B cell (primary cell): ENCODE data around the gene RGP1. TPM values are rescaled to one million over a fixed set of nuclear protein-coding genes. Genes with fewer than 3 reads are reported as not detected.

Experiments used
- ATAC-seq: fragments of 200-7000 bp; cut with Tn5 transposase; one replicate; pipeline ENCODE4 v1.10.0; 2021; ENCODE audit warnings: low read depth, mild to moderate bottlenecking, moderate number of reproducible peaks, moderate library complexity
- CTCF ChIA-PET: fragments of 350-600 bp; sonication (Branson Sonifier 250); formaldehyde crosslinking; loops from one replicate; lab custom pipeline; 2021; ENCODE audit warnings: antibody characterized with exemption, inconsistent platforms; lab: Charles Lee
- POLR2A ChIA-PET: fragments of 350-600 bp; sonication (Branson Sonifier 250); formaldehyde crosslinking; loops from one replicate; lab custom pipeline; 2021; ENCODE audit warnings: antibody characterized with exemption; lab: Charles Lee
- DNase-seq: peaks from one replicate; pipeline ENCODE4 v3.0.0; 2013
- H2AFZ ChIP-seq: 2 replicates; pipeline ENCODE4 v1.6.1; 2012; ENCODE audit warnings: mild to moderate bottlenecking, low read depth, low read length; ENCODE audit not compliant: insufficient read depth, poor library complexity, severe bottlenecking
- H3K27ac ChIP-seq, 2 donors: 1 replicate in 1 of 2; 2 replicates in 1 of 2; pipeline ENCODE4 v1.5.1; 2012 to 2013; ENCODE audit warnings: low read length in 2 of 2, mild to moderate bottlenecking in 2 of 2, moderate library complexity in 1 of 2
- H3K27me3 ChIP-seq, 4 experiments: fragments of 200-600 bp in 1 of 4; sonication (generic) in 1 of 4; replicated peaks in 1 of 4; 1 replicate in 2 of 4; 2 replicates in 2 of 4; pipeline versions ENCODE4 v1.6.1 to v1.7.0; 2013 to 2016; ENCODE audit warnings: low read length in 3 of 4, mild to moderate bottlenecking in 2 of 4, mixed read lengths in 1 of 4, moderate library complexity in 1 of 4; ENCODE audit not compliant: insufficient read depth in 4 of 4, control insufficient read depth in 3 of 4; ENCODE audit errors: control extremely low read depth in 1 of 4
- H3K36me3 ChIP-seq, 2 experiments: replicated peaks in 1 of 2; 1 replicate in 1 of 2; 2 replicates in 1 of 2; pipeline versions ENCODE4 v1.6.1 to v1.7.1; 2013; ENCODE audit warnings: low read length in 1 of 2; ENCODE audit not compliant: insufficient read depth in 2 of 2, control insufficient read depth in 1 of 2; ENCODE audit errors: control extremely low read depth in 1 of 2, extremely low read depth in 1 of 2
- H3K4me1 ChIP-seq, 2 donors: fragments of 200-600 bp in 1 of 2; sonication (generic) in 1 of 2; 1 replicate in 1 of 2; 2 replicates in 1 of 2; pipeline versions ENCODE4 v1.5.1 to v1.6.1; 2013 to 2017; ENCODE audit warnings: low read length in 2 of 2; ENCODE audit not compliant: control insufficient read depth in 2 of 2, insufficient read depth in 2 of 2
- H3K4me2 ChIP-seq: replicated peaks from 2 replicates; pipeline ENCODE3; 2012; ENCODE audit warnings: mild to moderate bottlenecking, low read depth, low read length; ENCODE audit not compliant: poor library complexity, severe bottlenecking
- H3K4me3 ChIP-seq, 5 experiments: fragments of 200-600 bp in 1 of 5; sonication (generic) in 1 of 5; 1 replicate in 3 of 5; 2 replicates in 2 of 5; pipeline versions ENCODE4 v1.5.1 to v1.7.0; 2011 to 2016; ENCODE audit warnings: low read length in 4 of 5, mild to moderate bottlenecking in 4 of 5, low read depth in 2 of 5, control low read depth in 1 of 5, moderate library complexity in 1 of 5; ENCODE audit not compliant: insufficient read depth in 1 of 5; ENCODE audit errors: control extremely low read depth in 1 of 5, extremely low read depth in 1 of 5
- H3K79me2 ChIP-seq: fragments of 200-600 bp; sonication (generic); one replicate; pipeline ENCODE4 v1.6.0; 2016; ENCODE audit warnings: low read length; ENCODE audit not compliant: control insufficient read depth, insufficient read depth
- H3K9ac ChIP-seq: fragments of 200-600 bp; sonication (generic); 2 replicates; pipeline ENCODE4 v1.6.1; 2017; ENCODE audit warnings: mild to moderate bottlenecking, low read length, moderate library complexity
- H3K9me3 ChIP-seq, 3 donors: one replicate each; pipeline versions ENCODE4 v1.6.1 to v1.7.1; 2013; ENCODE audit warnings: low read length in 2 of 3; ENCODE audit not compliant: control insufficient read depth in 2 of 3, insufficient read depth in 1 of 3; ENCODE audit errors: control extremely low read depth in 1 of 3
- H4K20me1 ChIP-seq: 2 replicates; pipeline ENCODE4 v1.6.0; 2012; ENCODE audit warnings: mild to moderate bottlenecking, low read length; ENCODE audit not compliant: insufficient read depth, control insufficient read depth, poor library complexity, severe bottlenecking
- H3K27ac Mint-ChIP-seq: one replicate; pipeline ENCODE4 v1.8.0; 2021; ENCODE audit warnings: mixed read lengths
- H3K27me3 Mint-ChIP-seq: one replicate; pipeline ENCODE4 v1.8.0; 2021; ENCODE audit warnings: mixed read lengths
- H3K4me1 Mint-ChIP-seq: one replicate; pipeline ENCODE4 v1.8.0; 2021; ENCODE audit warnings: mixed read lengths
- H3K4me3 Mint-ChIP-seq: one replicate; pipeline ENCODE4 v1.8.0; 2021; ENCODE audit warnings: mixed read lengths
- H3K9me3 Mint-ChIP-seq: one replicate; pipeline ENCODE4 v1.8.0; 2022; ENCODE audit warnings: mixed read lengths; ENCODE audit not compliant: insufficient read depth
- EZH2 ChIP-seq: IDR thresholded peaks from 2 replicates; pipeline ENCODE4 v1.6.1; 2012; ENCODE audit warnings: borderline replicate concordance, low read depth, mild to moderate bottlenecking, moderate library complexity, low read length; ENCODE audit not compliant: insufficient read depth, poor library complexity, severe bottlenecking
- WGBS: methylation state at CpG from one replicate; pipeline ENCODE4 v1.1.5; 2013; ENCODE audit warnings: missing lambda C conversion rate; ENCODE audit not compliant: insufficient coverage; 5-methylcytosine and 5-hydroxymethylcytosine counted together
- intact Hi-C: fragments of 100-400 bp; cut with micrococcal nuclease; formaldehyde crosslinking; loops from one replicate; pipeline ENCODE4 v1.10.0; 2022
- polyA plus RNA-seq: library from polyadenylated mRNA; depleted of rRNA; stranded (reverse); fragments of >200 nt; gene quantifications from 2 replicates; pipeline ENCODE4 v1.2.3, GENCODE V29; 2012
- total RNA-seq, 2 donors: library from RNA; stranded (reverse); fragments of 120-200 nt in 1 of 2; gene quantifications; 1 replicate in 1 of 2; 2 replicates in 1 of 2; pipeline versions ENCODE4 v1.2.3 to v1.2.4, GENCODE V29; 2013 to 2022
- TF ChIP-seq, protein P1 (sequence below): fragments of 200-600 bp; IDR thresholded peaks from one replicate; pipeline ENCODE4 v1.8.0; 2022; ENCODE audit warnings: antibody characterized with exemption, mild to moderate bottlenecking

The RGP1 gene
- total and polyA plus RNA-seq, 2 donors (not counting 1 experiment from before 2014, with no cell fraction given) = 17.6 to 42.3 TPM

DNA sequence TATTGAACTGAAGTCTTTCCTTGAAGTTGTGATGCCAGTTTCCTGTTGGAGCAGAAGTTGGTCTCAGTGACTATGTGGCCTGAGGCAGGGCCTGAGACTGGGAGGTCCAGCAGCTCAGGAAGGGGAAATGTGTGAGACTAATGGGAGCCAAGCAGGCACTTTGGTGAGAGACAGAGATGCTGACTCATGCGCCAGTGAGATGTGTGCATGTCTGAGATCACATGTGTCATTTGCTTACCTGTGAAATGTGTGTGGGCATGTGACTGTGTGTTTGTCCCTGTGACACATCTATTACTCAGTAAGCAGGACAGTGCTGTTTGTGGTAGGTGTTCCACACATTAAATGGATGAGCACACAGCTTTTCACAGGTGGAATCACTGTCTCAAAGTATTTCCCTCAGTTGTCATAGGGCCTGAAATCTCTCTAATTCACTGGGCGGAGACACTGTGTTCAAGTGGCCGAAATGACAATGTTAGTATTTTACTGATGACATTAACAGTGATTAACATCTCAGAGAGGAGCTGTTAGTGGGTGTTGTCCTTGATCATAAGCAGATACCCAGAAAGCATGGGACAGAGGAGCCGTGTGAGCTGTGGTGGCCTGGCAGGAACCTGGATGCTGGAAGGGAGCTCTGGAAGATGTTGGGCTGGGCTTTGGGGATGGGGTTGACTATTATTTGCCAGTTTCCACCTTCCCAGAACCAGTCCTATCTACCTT, 49.7 kb downstream of the RGP1 start:
- no peaks in the 10 kb centered on the region for H3K4me1 ChIP-seq
- H3K27ac ChIP-seq = no peak overlapping the region
- CTCF ChIA-PET = interaction anchor here (1.1 to 1.9 kb wide), 5 partner anchors 9 to 83 kb away, joined by 3 to 8 read pairs (median 3); no protein-coding TSS in a partner anchor
- H4K20me1 ChIP-seq = no peaks in the 10 kb centered on the region
- intact Hi-C loops = no loop called here
- TF ChIP-seq EZH2 = no peak
- TF ChIP-seq, protein P1, sequence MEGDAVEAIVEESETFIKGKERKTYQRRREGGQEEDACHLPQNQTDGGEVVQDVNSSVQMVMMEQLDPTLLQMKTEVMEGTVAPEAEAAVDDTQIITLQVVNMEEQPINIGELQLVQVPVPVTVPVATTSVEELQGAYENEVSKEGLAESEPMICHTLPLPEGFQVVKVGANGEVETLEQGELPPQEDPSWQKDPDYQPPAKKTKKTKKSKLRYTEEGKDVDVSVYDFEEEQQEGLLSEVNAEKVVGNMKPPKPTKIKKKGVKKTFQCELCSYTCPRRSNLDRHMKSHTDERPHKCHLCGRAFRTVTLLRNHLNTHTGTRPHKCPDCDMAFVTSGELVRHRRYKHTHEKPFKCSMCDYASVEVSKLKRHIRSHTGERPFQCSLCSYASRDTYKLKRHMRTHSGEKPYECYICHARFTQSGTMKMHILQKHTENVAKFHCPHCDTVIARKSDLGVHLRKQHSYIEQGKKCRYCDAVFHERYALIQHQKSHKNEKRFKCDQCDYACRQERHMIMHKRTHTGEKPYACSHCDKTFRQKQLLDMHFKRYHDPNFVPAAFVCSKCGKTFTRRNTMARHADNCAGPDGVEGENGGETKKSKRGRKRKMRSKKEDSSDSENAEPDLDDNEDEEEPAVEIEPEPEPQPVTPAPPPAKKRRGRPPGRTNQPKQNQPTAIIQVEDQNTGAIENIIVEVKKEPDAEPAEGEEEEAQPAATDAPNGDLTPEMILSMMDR = no peak
- Mint-ChIP-seq H3K9me3 (no peaks in the 10 kb centered on the region), H3K4me1 (no peaks in the 10 kb centered on the region), H3K4me3 (no peak overlapping the region), H3K27me3 (no peaks in the 10 kb centered on the region), H3K27ac (no peak overlapping the region)
- POLR2A ChIA-PET = no interaction called here
- peaks cover 0 to 6% of the 10 kb centered on the region in 2 experiments for H3K36me3 ChIP-seq
- no peak overlapping the region for H3K4me2 ChIP-seq
- H3K9ac ChIP-seq = no peak overlapping the region
- H3K9me3 ChIP-seq = no peaks in the 10 kb centered on the region
- H3K79me2 ChIP-seq = no peaks in the 10 kb centered on the region
- no peaks in the 10 kb centered on the region for H3K27me3 ChIP-seq
- ATAC-seq = no peak
- no peak overlapping the region for H2AFZ ChIP-seq
- 87% methylated on average over 3 of the region's 4 CpGs for WGBS
- DNase-seq = no peak
- H3K4me3 ChIP-seq = no peak overlapping the region

GRCh38 chr9:35800530-35800929, 51.4 kb downstream of the RGP1 start:
- Histone ChIP-seq H3K79me2 (no peaks in the 10 kb centered on the region), H3K4me2 (no peak overlapping the region), H3K36me3 (peaks cover 0 to 6% of the 10 kb centered on the region in 2 experiments), H4K20me1 (no peaks in the 10 kb centered on the region), H3K9ac (no peak overlapping the region), H2AFZ (no peak overlapping the region), H3K9me3 (no peaks in the 10 kb centered on the region), H3K4me1 (no peaks in the 10 kb centered on the region), H3K27me3 (no peaks in the 10 kb centered on the region), H3K4me3 (no peak overlapping the region), H3K27ac (no peak overlapping the region)
- TF ChIP-seq EZH2 = no peak
- TF ChIP-seq, protein P1 = no peak
- no peaks in the 10 kb centered on the region for H3K4me1 Mint-ChIP-seq
- POLR2A ChIA-PET = no interaction called here
- 95% methylated on average over 6 of the region's 7 CpGs for WGBS
- H3K9me3 Mint-ChIP-seq = no peaks in the 10 kb centered on the region
- no peaks in the 10 kb centered on the region for H3K27me3 Mint-ChIP-seq
- H3K27ac Mint-ChIP-seq = no peak overlapping the region
- intact Hi-C loops = no loop called here
- H3K4me3 Mint-ChIP-seq = no peak overlapping the region
- DNase-seq (no peak), ATAC-seq (no peak)
- CTCF ChIA-PET = interaction anchor here (0.8 to 1.9 kb wide), 4 partner anchors 10 to 82 kb away, joined by 3 to 8 read pairs (median 6); no protein-coding TSS in a partner anchor
